IgD-negative memory B cell (primary cell): ENCODE results near the gene ENO2. TPM values are rescaled to one million over a fixed set of nuclear protein-coding genes. Genes with fewer than 3 reads are reported as not detected.

ENCODE experiments used
- H3K27ac Mint-ChIP-seq, 3 donors: one replicate each; pipeline ENCODE4 v1.8.0; 2020 to 2022; ENCODE audit warnings: mild to moderate bottlenecking in 3 of 3, mixed read lengths in 3 of 3, moderate library complexity in 1 of 3
- H3K27me3 Mint-ChIP-seq: one replicate; pipeline ENCODE4 v1.8.0; 2021; ENCODE audit warnings: mixed read lengths
- H3K36me3 Mint-ChIP-seq: one replicate; pipeline ENCODE4 v1.8.0; 2020; ENCODE audit warnings: mild to moderate bottlenecking, mixed read lengths
- H3K4me1 Mint-ChIP-seq, 3 donors: one replicate each; pipeline ENCODE4 v1.8.0; 2020 to 2022; ENCODE audit warnings: mixed read lengths in 3 of 3, mild to moderate bottlenecking in 1 of 3
- H3K4me3 Mint-ChIP-seq, 4 donors: one replicate each; pipeline ENCODE4 v1.8.0; 2020 to 2022; ENCODE audit warnings: mild to moderate bottlenecking in 4 of 4, mixed read lengths in 4 of 4, moderate library complexity in 3 of 4
- H3K9me3 Mint-ChIP-seq, 3 donors: one replicate each; pipeline ENCODE4 v1.8.0; 2020 to 2021; ENCODE audit warnings: mixed read lengths in 3 of 3, mild to moderate bottlenecking in 1 of 3
- polyA plus RNA-seq: library from polyadenylated mRNA; unstranded; fragments of 300-500 nt; fragmentation: Illumina TruSeq; gene quantifications from one replicate; pipeline ENCODE4 v1.2.3, GENCODE V29; 2021

ENO2 gene
- polyA plus RNA-seq, 1 donor from 2014 or later: 21.7 TPM

GRCh38 chr12:6959805-6960592, 45.6 kb downstream of the ENO2 start:
- Mint-ChIP-seq H3K4me3 (peak overlapping the region; percentile 76 to 95 (median 88)), H3K4me1 (peaks cover 44 to 70% (median 69%) of the 10 kb centered on the region in 3 donors), H3K27ac (peak overlapping the region; percentile 94 to 99 (median 95)), H3K9me3 (no peaks in the 10 kb centered on the region), H3K36me3 (peaks cover 15% of the 10 kb centered on the region), H3K27me3 (no peaks in the 10 kb centered on the region)

GRCh38 chr12:6960593-6961277, 46.4 kb downstream of the ENO2 start:
- peaks cover 48 to 67% (median 67%) of the 10 kb centered on the region in 3 donors for H3K4me1 Mint-ChIP-seq
- peaks cover 12% of the 10 kb centered on the region for H3K36me3 Mint-ChIP-seq
- H3K4me3 Mint-ChIP-seq: peak overlapping the region; percentile 76 to 95 (median 86)
- H3K27ac Mint-ChIP-seq: peak overlapping the region; percentile 93 to 99 (median 95)
- H3K27me3 Mint-ChIP-seq: no peaks in the 10 kb centered on the region
- H3K9me3 Mint-ChIP-seq: no peaks in the 10 kb centered on the region

- peaks cover 48 to 63% (median 61%) of the 10 kb centered on the region in 3 donors for H3K4me1 Mint-ChIP-seq
- peak overlapping the region; percentile 93 to 99 (median 95) for H3K27ac Mint-ChIP-seq
- no peaks in the 10 kb centered on the region for H3K9me3 Mint-ChIP-seq
- no peaks in the 10 kb centered on the region for H3K27me3 Mint-ChIP-seq
- H3K36me3 Mint-ChIP-seq: peaks cover 12% of the 10 kb centered on the region
- H3K4me3 Mint-ChIP-seq: peak overlapping the region; percentile 44 to 95 (median 86)
Measured at GRCh38 chr12:6961278-6961694, 46.9 kb downstream of the ENO2 start.

GRCh38 chr12:6961695-6962284, 47.4 kb downstream of the ENO2 start:
- Mint-ChIP-seq H3K36me3 (peaks cover 9% of the 10 kb centered on the region), H3K27ac (peak overlapping the region; percentile 93 to 99 (median 95)), H3K4me3 (peak overlapping the region; percentile 46 to 95 (median 86)), H3K4me1 (peaks cover 43 to 58% (median 56%) of the 10 kb centered on the region in 3 donors), H3K27me3 (no peaks in the 10 kb centered on the region), H3K9me3 (no peaks in the 10 kb centered on the region)

GRCh38 chr12:6962285-6963015, 48.1 kb downstream of the ENO2 start:
- Mint-ChIP-seq H3K4me3 (peak overlapping the region in 3 of 4 donors; percentile 46 to 95 (median 86)), H3K27ac (peak overlapping the region; percentile 93 to 99 (median 95)), H3K36me3 (peaks cover 4% of the 10 kb centered on the region)

GRCh38 chr12:6963016-6963731, 48.8 kb downstream of the ENO2 start:
- Mint-ChIP-seq H3K36me3 (peaks cover 4% of the 10 kb centered on the region), H3K4me1 (peaks cover 36 to 51% (median 44%) of the 10 kb centered on the region in 3 donors), H3K9me3 (no peaks in the 10 kb centered on the region), H3K27me3 (no peaks in the 10 kb centered on the region), H3K27ac (peak overlapping the region in 2 of 3 donors; percentile 39 to 95), H3K4me3 (peak overlapping the region in 1 of 4 donors; percentile 58)

More at GRCh38 chr12:6962285-6963015, 48.1 kb downstream of the ENO2 start:
- H3K4me1 Mint-ChIP-seq: peaks cover 38 to 57% (median 51%) of the 10 kb centered on the region in 3 donors
- no peaks in the 10 kb centered on the region for H3K27me3 Mint-ChIP-seq
- no peaks in the 10 kb centered on the region for H3K9me3 Mint-ChIP-seq

GRCh38 chr12:6963791-6964413, 49.5 kb downstream of the ENO2 start:
- H3K27me3 Mint-ChIP-seq: no peaks in the 10 kb centered on the region
- H3K4me3 Mint-ChIP-seq: peak overlapping the region in 1 of 4 donors; percentile 66
- H3K36me3 Mint-ChIP-seq: peaks cover 4% of the 10 kb centered on the region
- peak overlapping the region in 2 of 3 donors; percentile 53 to 70 for H3K27ac Mint-ChIP-seq
- no peaks in the 10 kb centered on the region for H3K9me3 Mint-ChIP-seq
- H3K4me1 Mint-ChIP-seq: peaks cover 30 to 49% (median 41%) of the 10 kb centered on the region in 3 donors

- Mint-ChIP-seq H3K9me3 (no peaks in the 10 kb centered on the region), H3K4me1 (peaks cover 29 to 48% (median 39%) of the 10 kb centered on the region in 3 donors), H3K27me3 (no peaks in the 10 kb centered on the region), H3K27ac (peak overlapping the region; percentile 70 to 90 (median 72)), H3K36me3 (peaks cover 1% of the 10 kb centered on the region), H3K4me3 (peak overlapping the region in 1 of 4 donors; percentile 66)
Measured at GRCh38 chr12:6964605-6965025, 50.2 kb downstream of the ENO2 start.

GRCh38 chr12:6965026-6965661, 50.8 kb downstream of the ENO2 start:
- Mint-ChIP-seq H3K27ac (peak overlapping the region; percentile 70 to 90 (median 72)), H3K36me3 (peaks cover 1% of the 10 kb centered on the region), H3K27me3 (no peaks in the 10 kb centered on the region), H3K4me1 (peaks cover 29 to 48% (median 39%) of the 10 kb centered on the region in 3 donors), H3K4me3 (peak overlapping the region in 1 of 4 donors; percentile 66), H3K9me3 (no peaks in the 10 kb centered on the region)

GRCh38 chr12:6965714-6966113, 51.3 kb downstream of the ENO2 start:
- Mint-ChIP-seq H3K4me1 (peaks cover 32 to 46% (median 34%) of the 10 kb centered on the region in 3 donors), H3K36me3 (peaks cover 1% of the 10 kb centered on the region), H3K9me3 (no peaks in the 10 kb centered on the region), H3K27me3 (no peaks in the 10 kb centered on the region), H3K4me3 (peak overlapping the region in 1 of 4 donors; percentile 66), H3K27ac (peak overlapping the region in 1 of 3 donors; percentile 70)

- Mint-ChIP-seq H3K27ac (peak overlapping the region in 1 of 3 donors; percentile 47), H3K36me3 (peaks cover 3% of the 10 kb centered on the region), H3K4me1 (peaks cover 32 to 43% (median 32%) of the 10 kb centered on the region in 3 donors), H3K9me3 (no peaks in the 10 kb centered on the region), H3K27me3 (no peaks in the 10 kb centered on the region), H3K4me3 (peak overlapping the region in 1 of 4 donors; percentile 70)
Measured at GRCh38 chr12:6966351-6966750, 52.0 kb downstream of the ENO2 start.

GRCh38 chr12:6967651-6968100, 53.3 kb downstream of the ENO2 start:
- H3K9me3 Mint-ChIP-seq: no peaks in the 10 kb centered on the region
- H3K36me3 Mint-ChIP-seq: peaks cover 3% of the 10 kb centered on the region
- H3K4me3 Mint-ChIP-seq: peak overlapping the region in 2 of 4 donors; percentile 31 to 37
- no peaks in the 10 kb centered on the region for H3K27me3 Mint-ChIP-seq
- peaks cover 32 to 38% (median 34%) of the 10 kb centered on the region in 3 donors for H3K4me1 Mint-ChIP-seq
- H3K27ac Mint-ChIP-seq: peak overlapping the region in 1 of 3 donors; percentile 14

GRCh38 chr12:6968426-6968825, 54.0 kb downstream of the ENO2 start:
- no peaks in the 10 kb centered on the region for H3K9me3 Mint-ChIP-seq
- H3K36me3 Mint-ChIP-seq: peaks cover 3% of the 10 kb centered on the region
- H3K4me1 Mint-ChIP-seq: peaks cover 32 to 38% (median 35%) of the 10 kb centered on the region in 3 donors

More at GRCh38 chr12:6968426-6968825, 54.0 kb downstream of the ENO2 start:
- Mint-ChIP-seq H3K27ac (peak overlapping the region in 1 of 3 donors; percentile 73), H3K4me3 (peak overlapping the region; percentile 39 to 100 (median 97)), H3K27me3 (no peaks in the 10 kb centered on the region)
